Measurements from ENCODE around the gene FAM234A. TPM values are rescaled to one million over a fixed set of nuclear protein-coding genes. Genes with fewer than 3 reads are reported as not detected.

FAM234A gene
- polyA plus RNA-seq, 1 experiment: 75.5 TPM

- no peak overlapping the region for H3K4me3 ChIP-seq (ENCODE audit: low read depth, low read length)
- no peak for DNase-seq (ENCODE audit: low read depth)
- no peaks in the 10 kb centered on the region for H3K27me3 ChIP-seq (ENCODE audit: control insufficient read depth, insufficient read depth, low read length)
- TF ChIP-seq CTCF (IDR thresholded peaks at IDR 0.05; ENCODE audit: insufficient read depth, low read depth, low read length): no peak
- POLR2A ChIA-PET: no interaction called here
- CTCF ChIA-PET: no interaction called here
- H3K36me3 ChIP-seq (ENCODE audit: control insufficient read depth, insufficient read depth, low read length): peaks cover 9% of the 10 kb centered on the region; the same call in 1 of the 2 replicates
These were observed 63.2 kb downstream of the FAM234A start for GRCh38 chr16:297832-298231.

- Histone ChIP-seq H3K27me3 (ENCODE audit: control insufficient read depth, insufficient read depth, low read length) (no peaks in the 10 kb centered on the region), H3K36me3 (ENCODE audit: control insufficient read depth, insufficient read depth, low read length) (peaks cover 14% of the 10 kb centered on the region), H3K4me3 (ENCODE audit: low read depth, low read length) (no peak overlapping the region)
- CTCF ChIA-PET: no interaction called here
- DNase-seq (ENCODE audit: low read depth): no peak
- POLR2A ChIA-PET: no interaction called here
- TF ChIP-seq CTCF (IDR thresholded peaks at IDR 0.05; ENCODE audit: insufficient read depth, low read depth, low read length): no peak
These were observed 66.6 kb downstream of the FAM234A start for GRCh38 chr16:301235-301634.

- Histone ChIP-seq H3K4me3 (ENCODE audit: low read depth, low read length) (no peak overlapping the region), H3K27me3 (ENCODE audit: control insufficient read depth, insufficient read depth, low read length) (no peaks in the 10 kb centered on the region), H3K36me3 (ENCODE audit: control insufficient read depth, insufficient read depth, low read length) (peaks cover 15% of the 10 kb centered on the region)
- no peak for DNase-seq (ENCODE audit: low read depth)
- ChIA-PET POLR2A (no interaction called here), CTCF (no interaction called here)
- no peak for TF ChIP-seq CTCF (IDR thresholded peaks at IDR 0.05; ENCODE audit: insufficient read depth, low read depth, low read length)
These were observed 67.3 kb downstream of the FAM234A start for GRCh38 chr16:301950-302349.

- Histone ChIP-seq H3K4me3 (ENCODE audit: low read depth, low read length) (no peak overlapping the region), H3K27me3 (ENCODE audit: control insufficient read depth, insufficient read depth, low read length) (no peaks in the 10 kb centered on the region), H3K36me3 (ENCODE audit: control insufficient read depth, insufficient read depth, low read length) (peaks cover 23% of the 10 kb centered on the region)
- DNase-seq (ENCODE audit: low read depth): no peak
- CTCF ChIA-PET: interaction anchor here (1.1 kb wide), 1 partner anchor 18 kb away, joined by 3 read pairs; no protein-coding TSS in a partner anchor
- POLR2A ChIA-PET: no interaction called here
- 0 out of 2 replicates have a peak, but pooled peaks have one; percentile 16 for TF ChIP-seq CTCF (IDR thresholded peaks at IDR 0.05; ENCODE audit: insufficient read depth, low read depth, low read length)
These were observed 69.3 kb downstream of the FAM234A start for GRCh38 chr16:303760-304505.

- peaks cover 27% of the 10 kb centered on the region for H3K36me3 ChIP-seq (ENCODE audit: control insufficient read depth, insufficient read depth, low read length)
- no peaks in the 10 kb centered on the region for H3K27me3 ChIP-seq (ENCODE audit: control insufficient read depth, insufficient read depth, low read length)
- POLR2A ChIA-PET: no interaction called here
- no peak for DNase-seq (ENCODE audit: low read depth)
- no peak for TF ChIP-seq CTCF (IDR thresholded peaks at IDR 0.05; ENCODE audit: insufficient read depth, low read depth, low read length)
- H3K4me3 ChIP-seq (ENCODE audit: low read depth, low read length): no peak overlapping the region
- CTCF ChIA-PET: no interaction called here
These were observed 71.5 kb downstream of the FAM234A start for GRCh38 chr16:305916-306626.

Measured in BJ (cell line).